ENCODE data around the gene INHBC.
"Not testable (repeated sequence)": the region's sequence is repeated elsewhere in the genome, so short reads cannot be mapped to it uniquely, and the experiment has no call there.

- not testable (repeated sequence) for TF ChIP-seq CTCF, POLR2A (IDR thresholded peaks at IDR 0.05)
These were observed 32.4 kb upstream of the INHBC start for GRCh38 chr12:57402156-57402555.

Data from testis (tissue), 2 donors.